ENCODE data around the gene TMEM79. TPM values are rescaled to one million over a fixed set of nuclear protein-coding genes. Genes with fewer than 3 reads are reported as not detected.

Gene TMEM79
- total and polyA plus RNA-seq, 2 experiments from 2014 or later = 0.97 to 1.5 TPM

DNA sequence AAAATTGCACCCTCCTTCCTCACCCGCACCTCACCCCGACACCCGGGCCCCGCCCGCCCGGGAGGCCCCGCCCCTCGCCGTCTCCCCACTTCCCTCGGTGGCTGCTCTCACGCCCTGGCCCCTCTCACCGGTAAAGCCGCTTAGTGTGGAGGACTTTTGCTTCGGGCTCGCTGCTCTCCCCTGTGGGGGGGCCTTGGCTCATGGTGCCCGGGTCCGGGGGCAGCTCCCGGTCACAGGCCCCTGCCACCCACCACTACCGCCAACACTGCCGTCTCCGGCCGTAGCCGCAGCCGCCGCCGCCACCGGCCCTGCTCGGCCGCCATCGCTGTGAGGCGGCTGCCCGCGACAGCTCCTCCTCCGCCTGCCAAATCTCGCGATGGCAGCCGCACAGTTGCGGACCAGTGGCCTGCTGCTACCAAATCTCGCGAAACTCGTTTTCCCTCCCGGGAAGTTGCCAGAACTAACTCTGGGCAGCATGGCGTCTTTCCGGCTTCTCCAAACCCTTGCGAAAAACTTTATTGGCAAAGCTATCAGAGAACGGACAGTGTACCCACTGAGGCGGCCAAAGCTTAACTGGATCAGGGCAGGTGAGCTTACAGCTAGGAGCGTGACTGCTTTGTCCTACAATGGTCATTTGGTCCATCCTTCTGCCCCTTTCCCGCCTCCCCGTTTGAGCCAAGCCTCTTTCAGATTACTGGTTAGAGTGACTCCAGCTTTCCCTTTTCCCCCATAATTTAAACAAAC lies 1.5 kb upstream of the TMEM79 start, which contains the start of gene SMG5:
Gene SMG5, minus strand, starts transcription at position 347 of the 744 bp plus-strand sequence. Its CDS starts 145 bp downstream, at position 202.
- Histone ChIP-seq H3F3A (replicated peaks; ENCODE audit: low read depth) (peaks cover 20% of the 10 kb centered on the region; the same call in 1 of the 2 replicates), H3K9me2 (ENCODE audit: insufficient read depth) (no peaks in the 10 kb centered on the region), H3K4me3 (peak within 1 kb of the TSS; percentile 83), H3K36me3 (ENCODE audit: insufficient read depth) (peaks cover 18% of the 10 kb centered on the region), H3K27ac (ENCODE audit: low read depth) (peak within 1 kb of the TSS; percentile 92), H2AFZ (peak within 1 kb of the TSS; percentile 95), H3K4me2 (peak within 1 kb of the TSS; percentile 96), H4K20me1 (replicated peaks; ENCODE audit: insufficient read depth) (peaks cover 36% of the 10 kb centered on the region), H3K79me2 (replicated peaks; ENCODE audit: insufficient read depth) (peaks cover 44% of the 10 kb centered on the region), H3K4me1 (ENCODE audit: insufficient read depth) (peaks cover 16% of the 10 kb centered on the region), H3K27me3 (ENCODE audit: insufficient read depth) (no peaks in the 10 kb centered on the region)
- Mint-ChIP-seq H3K36me3 (ENCODE audit: low read depth) (peaks cover 13% of the 10 kb centered on the region), H3K27me3 (ENCODE audit: insufficient read depth, low read depth, poor library complexity) (peaks cover 16% of the 10 kb centered on the region), H3K9me3 (no peaks in the 10 kb centered on the region), H3K4me3 (peak within 1 kb of the TSS; percentile 98), H3K27ac (peak within 1 kb of the TSS; percentile 97), H3K4me1 (peaks cover 19% of the 10 kb centered on the region)
- DNase-seq (ENCODE audit: low spot score) = peak; percentile 100
- TF ChIP-seq EZH2 (IDR thresholded peaks at IDR 0.05; ENCODE audit: low read depth, unreplicated experiment) = no peak
- peak; percentile 95 for TF ChIP-seq POLR2AphosphoS5 (IDR thresholded peaks at IDR 0.05; ENCODE audit: low read depth)
- TF ChIP-seq JUNB (IDR thresholded peaks at IDR 0.05; ENCODE audit: unreplicated experiment) = no peak
- TF ChIP-seq, protein P1, sequence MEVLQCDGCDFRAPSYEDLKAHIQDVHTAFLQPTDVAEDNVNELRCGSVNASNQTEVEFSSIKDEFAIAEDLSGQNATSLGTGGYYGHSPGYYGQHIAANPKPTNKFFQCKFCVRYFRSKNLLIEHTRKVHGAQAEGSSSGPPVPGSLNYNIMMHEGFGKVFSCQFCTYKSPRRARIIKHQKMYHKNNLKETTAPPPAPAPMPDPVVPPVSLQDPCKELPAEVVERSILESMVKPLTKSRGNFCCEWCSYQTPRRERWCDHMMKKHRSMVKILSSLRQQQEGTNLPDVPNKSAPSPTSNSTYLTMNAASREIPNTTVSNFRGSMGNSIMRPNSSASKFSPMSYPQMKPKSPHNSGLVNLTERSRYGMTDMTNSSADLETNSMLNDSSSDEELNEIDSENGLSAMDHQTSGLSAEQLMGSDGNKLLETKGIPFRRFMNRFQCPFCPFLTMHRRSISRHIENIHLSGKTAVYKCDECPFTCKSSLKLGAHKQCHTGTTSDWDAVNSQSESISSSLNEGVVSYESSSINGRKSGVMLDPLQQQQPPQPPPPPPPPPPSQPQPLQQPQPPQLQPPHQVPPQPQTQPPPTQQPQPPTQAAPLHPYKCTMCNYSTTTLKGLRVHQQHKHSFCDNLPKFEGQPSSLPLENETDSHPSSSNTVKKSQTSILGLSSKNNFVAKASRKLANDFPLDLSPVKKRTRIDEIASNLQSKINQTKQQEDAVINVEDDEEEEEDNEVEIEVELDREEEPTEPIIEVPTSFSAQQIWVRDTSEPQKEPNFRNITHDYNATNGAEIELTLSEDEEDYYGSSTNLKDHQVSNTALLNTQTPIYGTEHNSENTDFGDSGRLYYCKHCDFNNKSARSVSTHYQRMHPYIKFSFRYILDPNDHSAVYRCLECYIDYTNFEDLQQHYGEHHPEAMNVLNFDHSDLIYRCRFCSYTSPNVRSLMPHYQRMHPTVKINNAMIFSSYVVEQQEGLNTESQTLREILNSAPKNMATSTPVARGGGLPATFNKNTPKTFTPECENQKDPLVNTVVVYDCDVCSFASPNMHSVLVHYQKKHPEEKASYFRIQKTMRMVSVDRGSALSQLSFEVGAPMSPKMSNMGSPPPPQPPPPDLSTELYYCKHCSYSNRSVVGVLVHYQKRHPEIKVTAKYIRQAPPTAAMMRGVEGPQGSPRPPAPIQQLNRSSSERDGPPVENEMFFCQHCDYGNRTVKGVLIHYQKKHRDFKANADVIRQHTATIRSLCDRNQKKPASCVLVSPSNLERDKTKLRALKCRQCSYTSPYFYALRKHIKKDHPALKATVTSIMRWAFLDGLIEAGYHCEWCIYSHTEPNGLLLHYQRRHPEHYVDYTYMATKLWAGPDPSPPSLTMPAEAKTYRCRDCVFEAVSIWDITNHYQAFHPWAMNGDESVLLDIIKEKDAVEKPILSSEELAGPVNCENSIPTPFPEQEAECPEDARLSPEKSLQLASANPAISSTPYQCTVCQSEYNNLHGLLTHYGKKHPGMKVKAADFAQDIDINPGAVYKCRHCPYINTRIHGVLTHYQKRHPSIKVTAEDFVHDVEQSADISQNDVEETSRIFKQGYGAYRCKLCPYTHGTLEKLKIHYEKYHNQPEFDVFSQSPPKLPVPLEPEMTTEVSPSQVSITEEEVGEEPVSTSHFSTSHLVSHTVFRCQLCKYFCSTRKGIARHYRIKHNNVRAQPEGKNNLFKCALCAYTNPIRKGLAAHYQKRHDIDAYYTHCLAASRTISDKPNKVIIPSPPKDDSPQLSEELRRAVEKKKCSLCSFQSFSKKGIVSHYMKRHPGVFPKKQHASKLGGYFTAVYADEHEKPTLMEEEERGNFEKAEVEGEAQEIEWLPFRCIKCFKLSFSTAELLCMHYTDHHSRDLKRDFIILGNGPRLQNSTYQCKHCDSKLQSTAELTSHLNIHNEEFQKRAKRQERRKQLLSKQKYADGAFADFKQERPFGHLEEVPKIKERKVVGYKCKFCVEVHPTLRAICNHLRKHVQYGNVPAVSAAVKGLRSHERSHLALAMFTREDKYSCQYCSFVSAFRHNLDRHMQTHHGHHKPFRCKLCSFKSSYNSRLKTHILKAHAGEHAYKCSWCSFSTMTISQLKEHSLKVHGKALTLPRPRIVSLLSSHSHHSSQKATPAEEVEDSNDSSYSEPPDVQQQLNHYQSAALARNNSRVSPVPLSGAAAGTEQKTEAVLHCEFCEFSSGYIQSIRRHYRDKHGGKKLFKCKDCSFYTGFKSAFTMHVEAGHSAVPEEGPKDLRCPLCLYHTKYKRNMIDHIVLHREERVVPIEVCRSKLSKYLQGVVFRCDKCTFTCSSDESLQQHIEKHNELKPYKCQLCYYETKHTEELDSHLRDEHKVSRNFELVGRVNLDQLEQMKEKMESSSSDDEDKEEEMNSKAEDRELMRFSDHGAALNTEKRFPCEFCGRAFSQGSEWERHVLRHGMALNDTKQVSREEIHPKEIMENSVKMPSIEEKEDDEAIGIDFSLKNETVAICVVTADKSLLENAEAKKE (CRISPR knock-in tag; IDR thresholded peaks at IDR 0.05) = no peak
- TF ChIP-seq EZH2phosphoT487 (IDR thresholded peaks at IDR 0.05; ENCODE audit: unreplicated experiment) = no peak
- TF ChIP-seq, protein P2, sequence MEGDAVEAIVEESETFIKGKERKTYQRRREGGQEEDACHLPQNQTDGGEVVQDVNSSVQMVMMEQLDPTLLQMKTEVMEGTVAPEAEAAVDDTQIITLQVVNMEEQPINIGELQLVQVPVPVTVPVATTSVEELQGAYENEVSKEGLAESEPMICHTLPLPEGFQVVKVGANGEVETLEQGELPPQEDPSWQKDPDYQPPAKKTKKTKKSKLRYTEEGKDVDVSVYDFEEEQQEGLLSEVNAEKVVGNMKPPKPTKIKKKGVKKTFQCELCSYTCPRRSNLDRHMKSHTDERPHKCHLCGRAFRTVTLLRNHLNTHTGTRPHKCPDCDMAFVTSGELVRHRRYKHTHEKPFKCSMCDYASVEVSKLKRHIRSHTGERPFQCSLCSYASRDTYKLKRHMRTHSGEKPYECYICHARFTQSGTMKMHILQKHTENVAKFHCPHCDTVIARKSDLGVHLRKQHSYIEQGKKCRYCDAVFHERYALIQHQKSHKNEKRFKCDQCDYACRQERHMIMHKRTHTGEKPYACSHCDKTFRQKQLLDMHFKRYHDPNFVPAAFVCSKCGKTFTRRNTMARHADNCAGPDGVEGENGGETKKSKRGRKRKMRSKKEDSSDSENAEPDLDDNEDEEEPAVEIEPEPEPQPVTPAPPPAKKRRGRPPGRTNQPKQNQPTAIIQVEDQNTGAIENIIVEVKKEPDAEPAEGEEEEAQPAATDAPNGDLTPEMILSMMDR (conservative IDR thresholded peaks at IDR 0.05; ENCODE audit: low read depth in 2 of 2) = no peak
- peak; percentile 79 for TF ChIP-seq CREB1 (CRISPR knock-in tag; IDR thresholded peaks at IDR 0.05; ENCODE audit: low read depth)
- TF ChIP-seq, protein P3, sequence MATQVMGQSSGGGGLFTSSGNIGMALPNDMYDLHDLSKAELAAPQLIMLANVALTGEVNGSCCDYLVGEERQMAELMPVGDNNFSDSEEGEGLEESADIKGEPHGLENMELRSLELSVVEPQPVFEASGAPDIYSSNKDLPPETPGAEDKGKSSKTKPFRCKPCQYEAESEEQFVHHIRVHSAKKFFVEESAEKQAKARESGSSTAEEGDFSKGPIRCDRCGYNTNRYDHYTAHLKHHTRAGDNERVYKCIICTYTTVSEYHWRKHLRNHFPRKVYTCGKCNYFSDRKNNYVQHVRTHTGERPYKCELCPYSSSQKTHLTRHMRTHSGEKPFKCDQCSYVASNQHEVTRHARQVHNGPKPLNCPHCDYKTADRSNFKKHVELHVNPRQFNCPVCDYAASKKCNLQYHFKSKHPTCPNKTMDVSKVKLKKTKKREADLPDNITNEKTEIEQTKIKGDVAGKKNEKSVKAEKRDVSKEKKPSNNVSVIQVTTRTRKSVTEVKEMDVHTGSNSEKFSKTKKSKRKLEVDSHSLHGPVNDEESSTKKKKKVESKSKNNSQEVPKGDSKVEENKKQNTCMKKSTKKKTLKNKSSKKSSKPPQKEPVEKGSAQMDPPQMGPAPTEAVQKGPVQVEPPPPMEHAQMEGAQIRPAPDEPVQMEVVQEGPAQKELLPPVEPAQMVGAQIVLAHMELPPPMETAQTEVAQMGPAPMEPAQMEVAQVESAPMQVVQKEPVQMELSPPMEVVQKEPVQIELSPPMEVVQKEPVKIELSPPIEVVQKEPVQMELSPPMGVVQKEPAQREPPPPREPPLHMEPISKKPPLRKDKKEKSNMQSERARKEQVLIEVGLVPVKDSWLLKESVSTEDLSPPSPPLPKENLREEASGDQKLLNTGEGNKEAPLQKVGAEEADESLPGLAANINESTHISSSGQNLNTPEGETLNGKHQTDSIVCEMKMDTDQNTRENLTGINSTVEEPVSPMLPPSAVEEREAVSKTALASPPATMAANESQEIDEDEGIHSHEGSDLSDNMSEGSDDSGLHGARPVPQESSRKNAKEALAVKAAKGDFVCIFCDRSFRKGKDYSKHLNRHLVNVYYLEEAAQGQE (IDR thresholded peaks at IDR 0.05; ENCODE audit: unreplicated experiment) = no peak
- TF ChIP-seq, protein P4, sequence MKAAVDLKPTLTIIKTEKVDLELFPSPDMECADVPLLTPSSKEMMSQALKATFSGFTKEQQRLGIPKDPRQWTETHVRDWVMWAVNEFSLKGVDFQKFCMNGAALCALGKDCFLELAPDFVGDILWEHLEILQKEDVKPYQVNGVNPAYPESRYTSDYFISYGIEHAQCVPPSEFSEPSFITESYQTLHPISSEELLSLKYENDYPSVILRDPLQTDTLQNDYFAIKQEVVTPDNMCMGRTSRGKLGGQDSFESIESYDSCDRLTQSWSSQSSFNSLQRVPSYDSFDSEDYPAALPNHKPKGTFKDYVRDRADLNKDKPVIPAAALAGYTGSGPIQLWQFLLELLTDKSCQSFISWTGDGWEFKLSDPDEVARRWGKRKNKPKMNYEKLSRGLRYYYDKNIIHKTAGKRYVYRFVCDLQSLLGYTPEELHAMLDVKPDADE (IDR thresholded peaks at IDR 0.05) = peak; percentile 96
- TF ChIP-seq NANOG (IDR thresholded peaks at IDR 0.05; ENCODE audit: borderline replicate concordance) = peak; percentile 21; the same call in 1 of the 2 replicates
- ATAC-seq = peak; percentile 89

Measured in GM23338 (cell line).